ENCODE data around the gene C2orf42. TPM values are rescaled to one million over a fixed set of nuclear protein-coding genes. Genes with fewer than 3 reads are reported as not detected.
"Not testable (repeated sequence)": the region's sequence is repeated elsewhere in the genome, so short reads cannot be mapped to it uniquely, and the experiment has no call there.

C2orf42 gene
- polyA plus RNA-seq, 3 donors = 3.0 to 5.5 (median 4.0) TPM

DNA sequence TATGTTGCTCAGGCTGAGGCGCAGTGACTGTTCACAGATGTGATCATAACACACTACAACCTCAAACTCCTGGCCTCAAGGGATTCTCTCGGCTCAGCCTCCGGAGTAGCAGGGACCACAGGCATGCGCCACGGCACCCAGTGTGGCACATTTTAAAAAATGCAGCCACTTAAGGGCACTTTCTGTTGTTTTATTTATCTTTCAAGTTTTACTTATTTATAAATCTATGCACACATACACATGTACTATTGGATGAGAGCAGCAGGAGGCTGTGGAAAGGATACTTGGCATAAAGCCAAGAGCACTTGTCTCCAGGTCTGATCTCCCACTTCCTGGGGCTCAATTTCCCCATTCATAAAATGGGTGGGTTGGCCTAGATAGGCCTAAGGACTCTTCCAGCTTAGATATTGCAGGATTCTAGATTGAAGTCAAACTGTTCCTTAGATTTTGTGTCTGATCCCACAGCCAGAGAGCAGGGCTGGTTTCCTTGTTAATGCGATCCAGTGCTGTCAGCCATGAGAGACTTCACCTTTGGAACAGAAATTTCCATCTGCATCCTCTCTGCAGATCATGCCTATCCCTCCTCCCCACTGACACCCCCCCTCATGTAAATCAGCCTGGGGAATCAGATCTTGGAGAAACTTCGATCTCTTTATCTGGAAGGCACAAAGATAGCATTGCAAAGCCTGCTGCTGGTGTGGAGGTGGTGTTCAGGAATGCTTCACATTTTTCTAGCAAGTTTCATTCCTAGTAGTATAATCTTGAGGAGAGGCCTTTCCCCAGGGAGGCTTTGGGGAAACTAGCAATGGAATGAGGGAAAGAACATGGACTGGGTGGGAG is 78.8 kb downstream of the C2orf42 start:
- Histone ChIP-seq H3K79me2 (ENCODE audit: insufficient read depth, low read length) (no peaks in the 10 kb centered on the region), H3K9me3 (replicated peaks in 1 of 2; ENCODE audit: control insufficient read depth in 1 of 2, insufficient read depth in 1 of 2, low read length in 2 of 2) (no peaks in the 10 kb centered on the region), H4K20me1 (ENCODE audit: insufficient read depth, low read length) (no peaks in the 10 kb centered on the region), H2AFZ (ENCODE audit: insufficient read depth, low read depth, low read length, poor library complexity, severe bottlenecking) (no peak overlapping the region), H3K27me3 (ENCODE audit: control insufficient read depth in 2 of 2, insufficient read depth in 2 of 2, low read length in 2 of 2) (no peaks in the 10 kb centered on the region), H3K4me2 (replicated peaks; ENCODE audit: extremely low read depth, low read length, poor library complexity, severe bottlenecking) (no peak overlapping the region), H3K27ac (ENCODE audit: low read depth in 1 of 2, low read length in 2 of 2) (peak overlapping the region; percentile 75 to 80), H3K9ac (ENCODE audit: insufficient read depth, low read length, poor library complexity, severe bottlenecking) (no peak overlapping the region), H3K4me1 (ENCODE audit: control insufficient read depth in 1 of 2, insufficient read depth in 2 of 2, low read length in 2 of 2) (peaks cover 51 to 74% of the 10 kb centered on the region in 2 donors), H3K36me3 (replicated peaks in 1 of 2; ENCODE audit: control insufficient read depth in 1 of 2, insufficient read depth in 2 of 2, low read length in 2 of 2) (no peaks in the 10 kb centered on the region), H3K4me3 (replicated peaks in 1 of 3; ENCODE audit: low read depth in 2 of 3, low read length in 3 of 3) (no peak overlapping the region)
- Mint-ChIP-seq H3K27me3 (ENCODE audit: low read depth in 3 of 3) (no peaks in the 10 kb centered on the region), H3K9me3 (no peaks in the 10 kb centered on the region), H3K4me3 (no peak overlapping the region), H3K27ac (peak overlapping the region; percentile 70 to 97 (median 94)), H3K4me1 (peaks cover 57% of the 10 kb centered on the region), H3K36me3 (peaks cover 0 to 2% of the 10 kb centered on the region in 2 donors)
- TF ChIP-seq, protein P1, sequence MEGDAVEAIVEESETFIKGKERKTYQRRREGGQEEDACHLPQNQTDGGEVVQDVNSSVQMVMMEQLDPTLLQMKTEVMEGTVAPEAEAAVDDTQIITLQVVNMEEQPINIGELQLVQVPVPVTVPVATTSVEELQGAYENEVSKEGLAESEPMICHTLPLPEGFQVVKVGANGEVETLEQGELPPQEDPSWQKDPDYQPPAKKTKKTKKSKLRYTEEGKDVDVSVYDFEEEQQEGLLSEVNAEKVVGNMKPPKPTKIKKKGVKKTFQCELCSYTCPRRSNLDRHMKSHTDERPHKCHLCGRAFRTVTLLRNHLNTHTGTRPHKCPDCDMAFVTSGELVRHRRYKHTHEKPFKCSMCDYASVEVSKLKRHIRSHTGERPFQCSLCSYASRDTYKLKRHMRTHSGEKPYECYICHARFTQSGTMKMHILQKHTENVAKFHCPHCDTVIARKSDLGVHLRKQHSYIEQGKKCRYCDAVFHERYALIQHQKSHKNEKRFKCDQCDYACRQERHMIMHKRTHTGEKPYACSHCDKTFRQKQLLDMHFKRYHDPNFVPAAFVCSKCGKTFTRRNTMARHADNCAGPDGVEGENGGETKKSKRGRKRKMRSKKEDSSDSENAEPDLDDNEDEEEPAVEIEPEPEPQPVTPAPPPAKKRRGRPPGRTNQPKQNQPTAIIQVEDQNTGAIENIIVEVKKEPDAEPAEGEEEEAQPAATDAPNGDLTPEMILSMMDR (IDR thresholded peaks at IDR 0.05) = no peak
- intact Hi-C loops (cut with micrococcal nuclease) = no loop called here
- no peak for DNase-seq
- 100% methylated on average over 1 of the region's 7 CpGs for WGBS (ENCODE audit: insufficient coverage)

DNA sequence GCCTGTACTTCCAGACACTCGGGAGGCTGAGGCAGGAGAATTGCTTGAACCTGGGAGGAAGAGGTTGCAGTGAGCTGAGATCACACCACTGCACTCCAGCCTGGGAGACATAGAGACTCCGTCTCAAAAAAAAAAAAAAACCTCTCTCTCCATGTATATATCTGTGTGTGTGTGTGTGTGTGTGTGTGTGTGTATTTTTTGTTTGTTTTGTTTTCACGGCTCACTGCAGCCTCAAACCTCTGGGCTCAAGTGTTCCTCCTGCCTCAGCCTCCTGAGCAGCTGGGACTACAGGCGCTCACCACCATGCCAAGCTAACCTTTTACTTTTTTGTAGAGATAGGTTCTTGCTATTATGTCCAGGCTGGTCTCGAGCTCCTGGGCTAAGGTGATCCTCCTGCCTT is 80.4 kb downstream of the C2orf42 start:
- H3K4me3 ChIP-seq (replicated peaks in 1 of 3; ENCODE audit: low read depth in 2 of 3, low read length in 3 of 3); H3K9ac ChIP-seq (ENCODE audit: insufficient read depth, low read length, poor library complexity, severe bottlenecking); H3K36me3 Mint-ChIP-seq; DNase-seq; H3K79me2 ChIP-seq (ENCODE audit: insufficient read depth, low read length); H3K9me3 ChIP-seq (replicated peaks in 1 of 2; ENCODE audit: control insufficient read depth in 1 of 2, insufficient read depth in 1 of 2, low read length in 2 of 2); H2AFZ ChIP-seq (ENCODE audit: insufficient read depth, low read depth, low read length, poor library complexity, severe bottlenecking); H3K27me3 ChIP-seq (ENCODE audit: control insufficient read depth in 2 of 2, insufficient read depth in 2 of 2, low read length in 2 of 2); H4K20me1 ChIP-seq (ENCODE audit: insufficient read depth, low read length); intact Hi-C loops (cut with micrococcal nuclease); H3K9me3 Mint-ChIP-seq; H3K36me3 ChIP-seq (replicated peaks in 1 of 2; ENCODE audit: control insufficient read depth in 1 of 2, insufficient read depth in 2 of 2, low read length in 2 of 2); H3K4me2 ChIP-seq (replicated peaks; ENCODE audit: extremely low read depth, low read length, poor library complexity, severe bottlenecking); H3K27me3 Mint-ChIP-seq (ENCODE audit: low read depth in 3 of 3): not testable (repeated sequence)
- 100% methylated on average over 1 of the region's 5 CpGs for WGBS (ENCODE audit: insufficient coverage)
- Mint-ChIP-seq H3K27ac (peak overlapping the region; percentile 66 to 96 (median 94)), H3K4me3 (peak overlapping the region in 1 of 2 donors; percentile 16), H3K4me1 (peaks cover 53% of the 10 kb centered on the region)
- H3K4me1 ChIP-seq (ENCODE audit: control insufficient read depth in 1 of 2, insufficient read depth in 2 of 2, low read length in 2 of 2) = peaks cover 45 to 64% of the 10 kb centered on the region in 2 donors
- peak overlapping the region; percentile 75 to 80 for H3K27ac ChIP-seq (ENCODE audit: low read depth in 1 of 2, low read length in 2 of 2)

DNA sequence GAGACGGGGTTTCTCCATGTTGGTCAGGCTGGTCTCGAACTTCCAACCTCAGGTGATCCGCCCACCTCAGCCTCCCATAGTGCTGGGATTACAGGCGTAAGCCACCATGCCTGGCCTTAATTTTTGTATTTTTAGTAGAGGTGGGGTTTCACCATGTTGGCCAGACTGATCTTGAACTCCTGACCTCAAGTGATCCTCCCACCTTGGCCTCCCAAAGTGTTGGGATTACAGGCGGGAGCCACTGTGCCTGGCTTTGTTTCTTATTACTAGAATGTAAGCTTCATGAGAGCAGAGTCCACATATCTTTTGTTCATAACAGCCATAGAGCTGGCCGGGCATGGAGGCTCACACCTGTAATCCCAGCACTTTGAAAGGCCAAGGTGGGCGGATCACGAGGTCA is 84.7 kb downstream of the C2orf42 start:
- intact Hi-C loops (cut with micrococcal nuclease) = not testable (repeated sequence)

More for the DNA sequence above, 84.7 kb downstream of the C2orf42 start:
- H2AFZ ChIP-seq (ENCODE audit: insufficient read depth, low read depth, low read length, poor library complexity, severe bottlenecking); H3K27me3 ChIP-seq (ENCODE audit: control insufficient read depth in 2 of 2, insufficient read depth in 2 of 2, low read length in 2 of 2); H3K36me3 ChIP-seq (replicated peaks in 1 of 2; ENCODE audit: control insufficient read depth in 1 of 2, insufficient read depth in 2 of 2, low read length in 2 of 2); H3K4me3 ChIP-seq (replicated peaks in 1 of 3; ENCODE audit: low read depth in 2 of 3, low read length in 3 of 3); H3K27me3 Mint-ChIP-seq (ENCODE audit: low read depth in 3 of 3); DNase-seq; H3K9me3 ChIP-seq (replicated peaks in 1 of 2; ENCODE audit: control insufficient read depth in 1 of 2, insufficient read depth in 1 of 2, low read length in 2 of 2); H3K9ac ChIP-seq (ENCODE audit: insufficient read depth, low read length, poor library complexity, severe bottlenecking); H3K4me2 ChIP-seq (replicated peaks; ENCODE audit: extremely low read depth, low read length, poor library complexity, severe bottlenecking); H3K79me2 ChIP-seq (ENCODE audit: insufficient read depth, low read length); H3K36me3 Mint-ChIP-seq; H4K20me1 ChIP-seq (ENCODE audit: insufficient read depth, low read length); H3K27ac ChIP-seq (ENCODE audit: low read depth in 1 of 2, low read length in 2 of 2); H3K4me3 Mint-ChIP-seq; H3K9me3 Mint-ChIP-seq: not testable (repeated sequence)
- peaks cover 60% of the 10 kb centered on the region for H3K4me1 Mint-ChIP-seq
- peaks cover 46 to 63% of the 10 kb centered on the region in 2 donors for H3K4me1 ChIP-seq (ENCODE audit: control insufficient read depth in 1 of 2, insufficient read depth in 2 of 2, low read length in 2 of 2)
- WGBS (ENCODE audit: insufficient coverage) = 96% methylated on average over 4 of the region's 8 CpGs
- peak overlapping the region in 1 of 7 donors; percentile 58 for H3K27ac Mint-ChIP-seq

Measured in CD14-positive monocyte (primary cell).